BLaER1 (cell line): Measurements from ENCODE around the gene ENTREP3.
"Not testable (repeated sequence)": the region's sequence is repeated elsewhere in the genome, so short reads cannot be mapped to it uniquely, and the experiment has no call there.

ENCODE experiments used
- H3K27ac ChIP-seq: shearing (Covaris generic); formaldehyde crosslinking; 2 replicates; pipeline ENCODE4 v1.8.1; 2022
- H3K27me3 ChIP-seq: shearing (Covaris generic); formaldehyde crosslinking; 2 replicates; pipeline ENCODE4 v1.8.1; 2022
- H3K36me3 ChIP-seq: shearing (Covaris generic); formaldehyde crosslinking; 2 replicates; pipeline ENCODE4 v1.8.1; 2022
- H3K4me1 ChIP-seq: shearing (Covaris generic); formaldehyde crosslinking; 2 replicates; pipeline ENCODE4 v1.8.1; 2022
- H3K4me2 ChIP-seq: shearing (Covaris generic); formaldehyde crosslinking; 2 replicates; pipeline ENCODE4 v1.8.1; 2022
- H3K4me3 ChIP-seq: shearing (Covaris generic); formaldehyde crosslinking; 2 replicates; pipeline ENCODE4 v1.8.1; 2022
- H3K9ac ChIP-seq: shearing (Covaris generic); formaldehyde crosslinking; 2 replicates; pipeline ENCODE4 v1.8.1; 2022
- H3K9me3 ChIP-seq: shearing (Covaris generic); formaldehyde crosslinking; 2 replicates; pipeline ENCODE4 v1.8.1; 2022
- H4K20me1 ChIP-seq: shearing (Covaris generic); formaldehyde crosslinking; 2 replicates; pipeline ENCODE4 v1.8.1; 2022
- Cebpa-rat ChIP-seq: shearing (Covaris generic); IDR thresholded peaks from 2 replicates; pipeline ENCODE4 v1.8.1; 2022

ENTREP3 gene

GRCh38 chr1:155244368-155245162 is 10.7 kb downstream of the ENTREP3 start:
- Histone ChIP-seq H3K9ac (peak overlapping the region; percentile 85), H3K27me3 (no peaks in the 10 kb centered on the region), H4K20me1 (no peaks in the 10 kb centered on the region), H3K27ac (peak overlapping the region; percentile 88), H3K36me3 (peaks cover 23% of the 10 kb centered on the region), H3K9me3 (no peaks in the 10 kb centered on the region), H3K4me3 (peak overlapping the region; percentile 74), H3K4me1 (peaks cover 62% of the 10 kb centered on the region), H3K4me2 (peak overlapping the region; percentile 98)
- no peak for TF ChIP-seq Cebpa-rat

DNA sequence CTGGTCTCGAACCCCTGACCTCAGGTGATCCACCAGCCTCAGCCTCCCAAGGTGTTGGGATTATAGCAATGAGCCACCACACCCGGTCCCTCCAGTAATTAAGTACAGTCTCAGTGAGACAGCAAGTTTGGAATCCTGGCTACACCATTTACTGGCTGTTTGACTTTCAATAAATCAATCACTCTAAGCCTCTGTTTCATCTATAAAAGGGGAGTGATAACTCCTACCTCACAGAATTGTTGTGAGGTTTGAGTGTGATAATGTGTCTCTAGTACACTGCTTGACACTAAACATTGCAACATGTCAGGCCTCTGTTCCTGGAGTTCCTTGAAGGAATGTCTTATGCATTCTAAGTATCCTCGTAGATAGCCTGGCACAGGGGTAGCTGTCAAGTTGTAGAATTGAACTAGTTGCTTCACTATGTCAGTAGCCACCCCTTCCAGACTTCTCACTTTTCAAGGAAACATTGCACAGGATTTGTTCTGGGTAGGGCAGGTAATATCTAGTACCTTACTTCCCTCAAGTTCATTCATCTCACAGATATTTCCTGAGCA is 12.4 kb downstream of the ENTREP3 start:
- Histone ChIP-seq H3K9ac (peak overlapping the region; percentile 85; the same call in 1 of the 2 replicates), H3K4me1 (peaks cover 48% of the 10 kb centered on the region), H3K27ac (peak overlapping the region; percentile 88; the same call in 1 of the 2 replicates), H3K4me2 (peak overlapping the region; percentile 98), H3K4me3 (peak overlapping the region; percentile 74), H3K36me3 (peaks cover 21% of the 10 kb centered on the region), H3K9me3 (no peaks in the 10 kb centered on the region), H4K20me1 (no peaks in the 10 kb centered on the region), H3K27me3 (no peaks in the 10 kb centered on the region)
- no peak for TF ChIP-seq Cebpa-rat

DNA sequence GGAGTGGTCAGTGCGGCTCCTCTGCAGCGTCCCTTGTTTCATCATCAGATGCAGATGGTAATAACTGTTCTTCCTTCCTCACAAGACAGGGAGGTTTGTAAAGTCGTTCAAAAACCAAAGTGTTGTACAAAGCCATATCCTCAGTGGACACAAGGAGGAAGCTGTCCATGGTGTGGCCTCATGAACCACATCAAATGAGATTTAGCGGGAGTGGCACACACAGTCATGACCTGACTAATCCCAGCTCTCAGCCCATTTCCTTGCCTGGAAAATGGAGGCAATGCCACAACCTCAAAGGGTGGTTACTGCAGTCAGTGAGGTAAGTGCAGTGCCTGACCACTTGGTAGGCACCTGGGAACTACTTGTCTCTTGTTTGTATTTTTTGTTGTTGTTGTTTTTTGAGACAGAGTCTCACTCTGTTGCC is 13.4 kb downstream of the ENTREP3 start:
- peaks cover 23% of the 10 kb centered on the region for H3K36me3 ChIP-seq
- 0 out of 2 replicates have a peak overlapping the region, but pooled peaks have one; percentile 24 for H3K27ac ChIP-seq
- H3K27me3 ChIP-seq, result no peaks in the 10 kb centered on the region
- H3K4me2 ChIP-seq, result peak overlapping the region; percentile 98
- no peak overlapping the region for H3K4me3 ChIP-seq
- no peak for TF ChIP-seq Cebpa-rat
- H3K9me3 ChIP-seq, result no peaks in the 10 kb centered on the region
- no peaks in the 10 kb centered on the region for H4K20me1 ChIP-seq
- H3K9ac ChIP-seq, result no peak overlapping the region; the same call in 1 of the 2 replicates
- peaks cover 48% of the 10 kb centered on the region for H3K4me1 ChIP-seq

DNA sequence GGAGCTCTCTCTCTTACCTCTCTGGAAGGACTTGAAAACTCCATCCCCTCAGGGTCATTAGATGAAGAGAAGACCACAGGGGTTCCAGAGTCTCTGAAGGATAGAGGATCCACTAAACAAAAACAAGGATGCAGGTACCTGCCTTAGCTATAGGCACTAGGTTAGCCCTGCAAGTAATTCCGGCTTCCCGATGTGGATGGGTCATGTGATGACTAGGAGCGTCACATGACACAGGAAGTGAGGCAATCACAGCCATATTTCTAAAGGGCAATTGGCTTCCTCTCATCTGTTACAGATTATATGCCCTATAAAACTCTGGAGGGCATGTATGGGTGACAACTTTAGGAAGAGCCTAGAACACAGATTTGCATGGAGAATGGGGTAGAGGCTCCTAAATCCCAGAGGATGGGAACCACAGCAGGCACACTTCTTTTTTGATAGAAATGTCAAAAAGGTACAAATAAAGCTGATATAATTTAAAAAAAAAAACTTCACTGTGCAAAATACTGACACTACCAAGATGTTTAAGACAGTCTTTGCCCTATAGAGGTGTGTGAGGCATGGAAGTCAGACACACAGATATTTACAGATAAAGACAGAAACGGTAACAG is 14.1 kb downstream of the ENTREP3 start:
- peak overlapping the region; percentile 24; the same call in 1 of the 2 replicates for H3K27ac ChIP-seq
- H3K4me2 ChIP-seq, result peak overlapping the region; percentile 98
- no peaks in the 10 kb centered on the region for H3K9me3 ChIP-seq
- H3K4me3 ChIP-seq, result peak overlapping the region; percentile 60
- TF ChIP-seq Cebpa-rat, result no peak
- no peaks in the 10 kb centered on the region for H4K20me1 ChIP-seq
- peak overlapping the region; percentile 68; the same call in 1 of the 2 replicates for H3K9ac ChIP-seq
- H3K4me1 ChIP-seq, result peaks cover 48% of the 10 kb centered on the region
- peaks cover 30% of the 10 kb centered on the region for H3K36me3 ChIP-seq
- no peaks in the 10 kb centered on the region for H3K27me3 ChIP-seq

DNA sequence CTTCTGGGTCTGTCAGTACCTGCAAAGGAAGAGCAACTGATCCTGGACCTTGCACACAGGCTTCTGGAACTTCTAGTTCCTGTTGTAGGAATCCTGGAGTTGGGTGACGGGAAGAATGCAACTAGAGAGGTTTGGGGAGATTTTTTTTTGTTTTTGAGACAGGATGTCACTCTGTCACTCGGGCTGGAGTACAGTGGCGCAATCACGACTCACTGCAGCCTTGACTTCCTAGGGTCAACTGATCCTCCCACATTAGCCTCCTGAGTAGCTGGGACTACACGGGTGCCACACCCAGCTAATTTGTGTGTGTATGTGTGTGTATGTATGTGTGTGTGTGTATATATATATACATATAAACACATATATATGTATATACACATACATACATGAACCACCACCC is 18.8 kb downstream of the ENTREP3 start:
- Histone ChIP-seq H3K4me1 (peaks cover 13% of the 10 kb centered on the region), H3K9ac (no peak overlapping the region), H3K36me3 (peaks cover 38% of the 10 kb centered on the region), H3K9me3 (no peaks in the 10 kb centered on the region), H3K4me3 (no peak overlapping the region), H3K27me3 (no peaks in the 10 kb centered on the region), H3K4me2 (no peak overlapping the region), H4K20me1 (no peaks in the 10 kb centered on the region), H3K27ac (no peak overlapping the region)
- TF ChIP-seq Cebpa-rat, result no peak

DNA sequence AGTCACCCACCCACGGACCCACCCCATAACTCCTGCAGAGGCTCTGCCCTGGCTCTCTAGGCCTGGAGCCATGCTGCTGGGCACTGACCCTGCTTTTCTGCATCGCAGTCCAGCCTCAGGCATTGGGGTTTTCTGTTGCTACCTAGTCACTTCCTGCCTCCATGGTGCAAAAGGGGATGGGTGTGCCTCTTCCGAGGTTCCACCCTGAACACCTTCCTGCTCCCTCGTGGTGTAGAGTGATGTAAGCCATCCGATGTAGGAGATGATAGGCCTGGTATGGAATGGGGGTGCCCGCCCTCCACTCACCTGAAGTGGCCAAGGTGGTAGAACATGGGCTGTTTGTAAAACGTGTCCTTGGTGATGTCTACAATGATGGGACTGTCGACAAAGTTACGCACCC is 19.9 kb downstream of the ENTREP3 start:
- peaks cover 38% of the 10 kb centered on the region for H3K36me3 ChIP-seq
- not testable (repeated sequence) for H3K27me3 ChIP-seq, H3K9ac ChIP-seq, H3K27ac ChIP-seq, H3K4me2 ChIP-seq, H3K9me3 ChIP-seq, H3K4me3 ChIP-seq, H4K20me1 ChIP-seq, H3K4me1 ChIP-seq

- H3K4me1 ChIP-seq, H3K4me2 ChIP-seq, H3K27me3 ChIP-seq, H3K9ac ChIP-seq, H3K4me3 ChIP-seq, H4K20me1 ChIP-seq, H3K9me3 ChIP-seq, H3K27ac ChIP-seq: not testable (repeated sequence)
- H3K36me3 ChIP-seq, result peaks cover 28% of the 10 kb centered on the region
Observed at GRCh38 chr1:155233502-155233901, 21.8 kb downstream of the ENTREP3 start.

GRCh38 chr1:155232001-155232978 is 23.0 kb downstream of the ENTREP3 start:
- H3K27me3 ChIP-seq, H3K9ac ChIP-seq, H3K4me3 ChIP-seq, H4K20me1 ChIP-seq, H3K4me1 ChIP-seq, H3K9me3 ChIP-seq, H3K27ac ChIP-seq, H3K4me2 ChIP-seq: not testable (repeated sequence)
- peaks cover 20% of the 10 kb centered on the region for H3K36me3 ChIP-seq

- H3K4me1 ChIP-seq, result peaks cover 13% of the 10 kb centered on the region
- not testable (repeated sequence) for H3K36me3 ChIP-seq, H3K4me2 ChIP-seq, H4K20me1 ChIP-seq, H3K9ac ChIP-seq, H3K4me3 ChIP-seq, H3K9me3 ChIP-seq, H3K27ac ChIP-seq, H3K27me3 ChIP-seq
Observed at GRCh38 chr1:155231302-155231701, 24.0 kb downstream of the ENTREP3 start.
